ENCODE measurements around the gene PIK3R1.

DNA sequence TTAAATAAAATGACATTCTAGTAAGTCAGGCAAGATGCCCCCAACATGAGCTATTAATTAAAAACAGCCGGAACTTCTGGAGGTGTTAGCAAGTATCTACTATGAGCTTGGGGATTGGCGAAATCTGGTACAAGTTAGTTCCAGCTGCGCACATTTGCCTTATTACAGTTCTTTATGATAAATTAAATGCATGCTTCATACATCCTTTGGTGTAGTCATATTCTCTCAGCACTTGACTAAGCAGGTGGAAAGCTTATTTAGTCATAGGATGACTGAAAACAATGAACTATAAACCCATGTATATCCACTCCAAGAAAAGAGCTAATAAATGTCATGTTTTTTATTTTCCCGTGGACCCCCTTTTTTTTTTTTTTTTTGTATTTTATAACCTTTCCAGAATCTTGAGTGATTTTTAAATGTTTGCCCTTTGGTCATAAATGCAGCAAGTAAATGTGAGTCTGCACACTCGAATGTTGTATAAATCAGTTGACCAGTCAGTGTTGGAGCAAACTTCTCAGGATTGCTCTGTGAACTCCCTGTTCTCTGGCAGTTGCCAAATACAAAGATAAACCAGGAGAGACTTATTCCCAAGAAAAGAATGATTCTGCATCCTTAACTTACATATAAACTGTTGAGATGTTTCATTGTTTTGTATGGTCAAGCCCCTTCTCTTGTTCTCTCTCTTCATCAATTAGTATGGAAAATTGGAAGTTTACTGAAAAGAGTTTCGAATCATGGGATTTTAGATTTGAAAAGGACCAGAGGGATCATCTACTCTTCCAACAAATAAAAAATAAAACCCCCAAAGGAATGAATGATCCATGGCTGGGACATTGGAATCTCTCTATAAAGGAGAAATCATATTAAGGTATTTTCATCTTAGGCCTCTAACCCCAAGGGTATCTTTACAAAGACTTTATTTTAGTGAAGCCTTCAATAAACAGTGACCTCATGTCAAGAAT lies 38.3 kb downstream of the PIK3R1 start:
- TF ChIP-seq, protein P1, sequence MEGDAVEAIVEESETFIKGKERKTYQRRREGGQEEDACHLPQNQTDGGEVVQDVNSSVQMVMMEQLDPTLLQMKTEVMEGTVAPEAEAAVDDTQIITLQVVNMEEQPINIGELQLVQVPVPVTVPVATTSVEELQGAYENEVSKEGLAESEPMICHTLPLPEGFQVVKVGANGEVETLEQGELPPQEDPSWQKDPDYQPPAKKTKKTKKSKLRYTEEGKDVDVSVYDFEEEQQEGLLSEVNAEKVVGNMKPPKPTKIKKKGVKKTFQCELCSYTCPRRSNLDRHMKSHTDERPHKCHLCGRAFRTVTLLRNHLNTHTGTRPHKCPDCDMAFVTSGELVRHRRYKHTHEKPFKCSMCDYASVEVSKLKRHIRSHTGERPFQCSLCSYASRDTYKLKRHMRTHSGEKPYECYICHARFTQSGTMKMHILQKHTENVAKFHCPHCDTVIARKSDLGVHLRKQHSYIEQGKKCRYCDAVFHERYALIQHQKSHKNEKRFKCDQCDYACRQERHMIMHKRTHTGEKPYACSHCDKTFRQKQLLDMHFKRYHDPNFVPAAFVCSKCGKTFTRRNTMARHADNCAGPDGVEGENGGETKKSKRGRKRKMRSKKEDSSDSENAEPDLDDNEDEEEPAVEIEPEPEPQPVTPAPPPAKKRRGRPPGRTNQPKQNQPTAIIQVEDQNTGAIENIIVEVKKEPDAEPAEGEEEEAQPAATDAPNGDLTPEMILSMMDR (IDR thresholded peaks at IDR 0.05), result no peak
- no peak for TF ChIP-seq EP300 (IDR thresholded peaks at IDR 0.05)
- TF ChIP-seq POLR2A (IDR thresholded peaks at IDR 0.05; ENCODE audit: low read depth), result no peak
